Stimulated activated effector memory CD8-positive, alpha-beta T cell treated with anti-CD3 and anti-CD28 coated beads, Interleukin-12 subunit alpha, Interleukin-12 subunit beta, amount 100 ng/mL, for 72 hours (primary cell): ENCODE results near the gene RFX2.

ENCODE experiments used
- ATAC-seq: fragments of 150-1000 bp; cut with Tn5 transposase; 2 replicates; pipeline ENCODE4 v1.10.0; 2021
- DNase-seq, 2 donors: peaks; one replicate each; pipeline ENCODE4 v3.0.0; 2021 to 2022; ENCODE audit warnings: low spot score in 2 of 2
- H3K27ac Mint-ChIP-seq: one replicate; pipeline ENCODE4 v1.8.0; 2022; ENCODE audit warnings: mild to moderate bottlenecking, mixed read lengths
- H3K36me3 Mint-ChIP-seq: one replicate; pipeline ENCODE4 v1.8.0; 2022; ENCODE audit warnings: mild to moderate bottlenecking, mixed read lengths
- H3K4me1 Mint-ChIP-seq: one replicate; pipeline ENCODE4 v1.8.0; 2022; ENCODE audit warnings: mixed read lengths
- H3K4me3 Mint-ChIP-seq: one replicate; pipeline ENCODE4 v1.8.0; 2022; ENCODE audit warnings: mild to moderate bottlenecking, mixed read lengths
- H3K9me3 Mint-ChIP-seq: one replicate; pipeline ENCODE4 v1.8.0; 2022; ENCODE audit warnings: mixed read lengths

RFX2 gene

GRCh38 chr19:5983367-5983955, 126.8 kb downstream of the RFX2 start:
- peak; percentile 39 for ATAC-seq

DNA sequence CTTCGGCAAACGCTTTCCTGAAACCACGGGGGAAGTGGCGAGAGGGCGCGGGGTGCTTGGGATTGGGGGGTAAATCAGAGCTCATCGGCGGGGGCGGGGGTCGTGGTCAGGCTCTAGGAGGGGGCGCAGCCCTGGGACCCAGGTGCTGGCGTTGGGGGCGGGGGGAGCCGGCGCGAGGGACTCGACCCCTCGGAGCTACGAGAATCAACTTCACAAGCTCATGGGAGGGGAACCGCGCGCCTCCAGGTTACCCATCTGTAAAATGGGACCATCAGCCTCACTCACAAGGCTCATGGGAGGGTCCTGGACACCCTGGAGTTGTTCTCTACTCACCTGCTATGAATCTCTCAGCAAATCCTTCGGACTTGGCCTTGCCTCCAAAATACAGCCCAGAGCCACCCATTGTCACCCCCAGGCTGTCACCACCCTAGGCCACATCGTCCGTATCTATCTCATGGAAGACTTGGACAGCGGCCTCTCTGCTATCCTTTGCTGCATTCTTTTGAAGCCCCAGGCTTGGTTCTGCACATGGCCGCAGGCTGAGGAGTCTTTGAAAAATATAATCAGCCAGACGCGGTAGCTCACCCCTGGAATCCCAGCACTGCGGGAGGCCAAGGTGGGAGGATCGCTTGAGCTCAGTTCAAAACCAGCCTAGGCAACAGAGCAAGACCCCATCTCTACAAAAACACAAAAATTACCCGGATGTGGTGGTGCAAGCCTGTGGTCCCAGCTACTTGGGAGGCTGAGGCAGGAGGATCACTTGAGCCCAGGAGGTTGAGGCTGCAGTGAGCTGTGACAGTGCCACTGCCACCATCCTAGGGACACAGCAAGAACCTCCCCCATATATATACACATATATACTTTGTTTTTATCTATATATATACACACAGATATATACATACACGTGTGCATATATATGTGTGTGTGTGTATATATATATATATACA, 131.4 kb downstream of the RFX2 start:
- peak in 1 of 2 donors; percentile 58 for DNase-seq
- H3K4me1 Mint-ChIP-seq, result peaks cover 67% of the 10 kb centered on the region
- peak overlapping the region; percentile 97 for H3K4me3 Mint-ChIP-seq
- H3K27ac Mint-ChIP-seq, result peak overlapping the region; percentile 99
- no peaks in the 10 kb centered on the region for H3K9me3 Mint-ChIP-seq
- H3K36me3 Mint-ChIP-seq, result peaks cover 50% of the 10 kb centered on the region
- ATAC-seq, result no peak

More at GRCh38 chr19:5983367-5983955, 126.8 kb downstream of the RFX2 start:
- Mint-ChIP-seq H3K36me3 (peaks cover 17% of the 10 kb centered on the region), H3K9me3 (no peaks in the 10 kb centered on the region), H3K4me3 (peak overlapping the region; percentile 45), H3K4me1 (peaks cover 37% of the 10 kb centered on the region), H3K27ac (peak overlapping the region; percentile 88)
- DNase-seq, result no peak

DNA sequence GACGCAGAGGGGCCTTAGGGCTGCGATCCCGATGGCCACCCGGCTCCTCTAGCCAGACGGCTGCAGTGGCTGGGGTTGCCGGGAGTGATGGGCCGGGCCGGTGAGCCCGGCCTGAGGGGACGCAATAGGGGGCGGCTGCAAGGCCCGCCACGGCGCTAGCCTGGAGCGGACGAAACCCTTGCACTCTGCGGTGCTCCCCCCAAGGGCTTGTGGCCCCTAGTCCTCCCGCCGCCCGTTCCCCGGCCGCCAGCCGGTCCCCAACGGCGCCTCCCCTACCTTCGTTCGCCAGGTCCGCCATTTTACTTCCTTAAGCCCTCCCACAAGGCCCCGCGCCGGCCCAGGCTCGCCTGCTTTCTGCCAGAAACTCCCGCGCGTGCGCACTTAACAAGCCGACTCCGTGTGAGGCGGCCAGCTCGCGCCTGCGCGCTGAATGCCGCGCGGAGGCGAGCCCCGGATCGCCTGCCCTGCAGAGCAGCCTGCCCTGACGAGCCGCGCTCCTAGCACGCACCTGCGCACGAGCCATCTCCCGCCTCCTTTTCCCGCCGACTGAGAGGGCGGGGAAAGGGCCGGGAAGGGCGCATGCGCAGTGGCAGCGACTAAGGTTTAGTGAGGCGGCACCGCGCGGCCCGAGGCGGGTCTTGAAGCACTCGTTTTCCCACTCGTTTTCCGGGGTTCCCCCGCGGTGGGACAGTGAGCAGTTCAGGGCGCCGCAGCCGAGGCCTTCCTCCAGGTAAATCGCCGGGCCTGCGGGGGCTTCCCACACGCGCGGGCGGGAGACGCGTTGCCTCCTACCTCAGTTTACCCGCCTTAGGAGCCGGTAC, 132.3 kb downstream of the RFX2 start, which contains the start of gene RANBP3:
Gene RANBP3 (minus strand): TSS at position 356 of the 821 bp plus-strand sequence. CDS start 58 bp downstream, at position 298.
- DNase-seq (peak; percentile 95 to 98), ATAC-seq (peak; percentile 96)
- no peaks in the 10 kb centered on the region for H3K9me3 Mint-ChIP-seq
- H3K36me3 Mint-ChIP-seq, result peaks cover 59% of the 10 kb centered on the region
- H3K4me3 Mint-ChIP-seq, result peak within 1 kb of the TSS; percentile 97
- H3K4me1 Mint-ChIP-seq, result peaks cover 58% of the 10 kb centered on the region
- H3K27ac Mint-ChIP-seq, result peak within 1 kb of the TSS; percentile 99

GRCh38 chr19:5977222-5977784, 133.0 kb downstream of the RFX2 start:
- DNase-seq, result no peak
- peaks cover 59% of the 10 kb centered on the region for H3K36me3 Mint-ChIP-seq
- H3K4me1 Mint-ChIP-seq, result peaks cover 61% of the 10 kb centered on the region
- H3K27ac Mint-ChIP-seq, result peak overlapping the region; percentile 99
- peak; percentile 4 for ATAC-seq
- peak overlapping the region; percentile 97 for H3K4me3 Mint-ChIP-seq
- no peaks in the 10 kb centered on the region for H3K9me3 Mint-ChIP-seq

- peak overlapping the region; percentile 99 for H3K27ac Mint-ChIP-seq
- peaks cover 59% of the 10 kb centered on the region for H3K36me3 Mint-ChIP-seq
- no peaks in the 10 kb centered on the region for H3K9me3 Mint-ChIP-seq
- ATAC-seq (no peak), DNase-seq (no peak)
- H3K4me3 Mint-ChIP-seq, result peak overlapping the region; percentile 97
- H3K4me1 Mint-ChIP-seq, result peaks cover 65% of the 10 kb centered on the region
These were observed 133.5 kb downstream of the RFX2 start for GRCh38 chr19:5976768-5977167.

- Mint-ChIP-seq H3K4me1 (peaks cover 65% of the 10 kb centered on the region), H3K27ac (peak overlapping the region; percentile 99), H3K9me3 (no peaks in the 10 kb centered on the region), H3K36me3 (peaks cover 65% of the 10 kb centered on the region), H3K4me3 (peak overlapping the region; percentile 97)
- ATAC-seq, result no peak
- DNase-seq, result no peak
These were observed 134.9 kb downstream of the RFX2 start for GRCh38 chr19:5975388-5975728.

GRCh38 chr19:5974721-5975387, 135.4 kb downstream of the RFX2 start:
- Mint-ChIP-seq H3K9me3 (no peaks in the 10 kb centered on the region), H3K27ac (peak overlapping the region; percentile 99), H3K4me3 (peak overlapping the region; percentile 97), H3K36me3 (peaks cover 63% of the 10 kb centered on the region), H3K4me1 (peaks cover 63% of the 10 kb centered on the region)
- ATAC-seq (peak; percentile 8), DNase-seq (no peak)

- Mint-ChIP-seq H3K9me3 (no peaks in the 10 kb centered on the region), H3K36me3 (peaks cover 55% of the 10 kb centered on the region), H3K4me1 (peaks cover 55% of the 10 kb centered on the region), H3K4me3 (peak overlapping the region; percentile 97), H3K27ac (peak overlapping the region; percentile 99)
- no peak for DNase-seq
- ATAC-seq, result no peak
These were observed 136.2 kb downstream of the RFX2 start for GRCh38 chr19:5973867-5974635.

DNA sequence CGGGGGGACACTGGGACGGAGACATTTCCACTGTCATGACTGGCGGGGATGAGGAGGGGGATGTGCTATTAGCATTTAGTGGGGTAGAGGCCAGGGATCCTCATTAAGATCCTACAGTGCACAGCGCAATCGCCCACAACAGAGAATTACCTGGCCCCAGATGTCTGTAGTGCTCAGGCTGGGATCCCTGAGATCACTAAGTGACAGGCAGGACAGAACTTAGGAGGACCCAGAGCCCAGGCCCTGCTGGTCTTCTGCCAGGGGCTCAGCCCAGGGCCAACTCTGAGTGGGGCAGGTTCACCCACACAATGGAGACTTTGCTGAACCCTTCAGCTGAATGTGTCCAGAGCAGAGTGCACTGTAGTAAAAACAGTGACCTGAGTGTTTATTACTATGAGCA, 136.9 kb downstream of the RFX2 start:
- peaks cover 48% of the 10 kb centered on the region for H3K36me3 Mint-ChIP-seq
- H3K4me1 Mint-ChIP-seq, result peaks cover 57% of the 10 kb centered on the region
- DNase-seq (no peak), ATAC-seq (no peak)
- H3K4me3 Mint-ChIP-seq, result no peak overlapping the region
- no peaks in the 10 kb centered on the region for H3K9me3 Mint-ChIP-seq
- peak overlapping the region; percentile 99 for H3K27ac Mint-ChIP-seq

DNA sequence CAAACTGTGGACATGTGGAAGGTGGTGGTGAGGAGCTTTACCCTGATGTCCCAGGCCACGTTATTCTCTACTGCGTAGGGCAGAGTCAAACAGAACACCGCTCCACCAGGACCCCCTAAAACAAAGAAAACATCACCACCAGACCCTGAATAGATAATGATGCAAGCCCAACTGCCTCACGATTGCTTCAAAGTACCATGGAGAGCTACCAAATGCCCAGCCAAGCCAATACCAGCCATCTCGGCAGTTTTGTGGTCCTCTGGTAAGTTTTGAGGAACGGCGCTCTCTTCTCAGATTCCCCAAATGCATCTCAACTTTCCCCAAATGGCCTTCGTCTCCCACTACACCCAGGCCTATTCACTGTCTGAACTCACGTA, 138.0 kb downstream of the RFX2 start:
- peaks cover 61% of the 10 kb centered on the region for H3K4me1 Mint-ChIP-seq
- ATAC-seq (no peak), DNase-seq (no peak)
- no peak overlapping the region for H3K4me3 Mint-ChIP-seq
- H3K36me3 Mint-ChIP-seq, result peaks cover 44% of the 10 kb centered on the region
- no peaks in the 10 kb centered on the region for H3K9me3 Mint-ChIP-seq
- H3K27ac Mint-ChIP-seq, result peak overlapping the region; percentile 83

DNA sequence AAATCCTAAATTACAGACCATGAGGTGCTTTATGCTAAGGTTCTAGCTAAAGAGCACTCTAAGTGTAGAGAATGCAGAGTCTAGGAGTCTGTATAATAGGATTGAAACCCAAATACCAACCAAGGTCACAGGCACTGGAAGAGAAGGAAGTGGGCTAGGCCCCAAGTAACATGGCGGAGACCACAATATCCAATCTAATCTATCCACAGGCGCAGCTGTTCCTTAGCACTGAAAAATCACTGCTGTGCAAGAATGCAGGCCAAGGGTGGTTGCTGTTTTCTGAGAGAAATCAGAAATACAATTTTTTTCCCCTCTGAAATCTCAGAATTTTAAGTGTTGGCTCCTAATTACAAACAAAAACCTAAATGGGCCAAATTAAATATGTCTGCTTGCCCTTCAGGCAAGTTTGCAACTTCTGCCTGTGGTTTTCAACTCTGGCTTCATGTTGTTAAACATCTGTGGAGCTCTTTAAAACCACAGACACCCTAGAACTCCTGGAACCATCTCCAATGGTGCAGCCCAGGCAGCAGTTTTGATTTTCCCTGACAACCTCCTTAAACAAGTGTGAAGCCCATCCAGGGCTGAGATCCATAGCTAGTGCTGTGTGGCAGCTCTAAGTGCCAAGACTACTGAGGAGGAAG, 138.5 kb downstream of the RFX2 start:
- Mint-ChIP-seq H3K36me3 (peaks cover 42% of the 10 kb centered on the region), H3K27ac (peak overlapping the region; percentile 52), H3K4me1 (peaks cover 60% of the 10 kb centered on the region), H3K4me3 (no peak overlapping the region), H3K9me3 (no peaks in the 10 kb centered on the region)
- ATAC-seq (no peak), DNase-seq (no peak)

- Mint-ChIP-seq H3K36me3 (peaks cover 49% of the 10 kb centered on the region), H3K4me1 (peaks cover 60% of the 10 kb centered on the region), H3K9me3 (no peaks in the 10 kb centered on the region), H3K27ac (peak overlapping the region; percentile 79), H3K4me3 (no peak overlapping the region)
- ATAC-seq (no peak), DNase-seq (no peak)
These were observed 140.8 kb downstream of the RFX2 start for GRCh38 chr19:5969476-5969875.

DNA sequence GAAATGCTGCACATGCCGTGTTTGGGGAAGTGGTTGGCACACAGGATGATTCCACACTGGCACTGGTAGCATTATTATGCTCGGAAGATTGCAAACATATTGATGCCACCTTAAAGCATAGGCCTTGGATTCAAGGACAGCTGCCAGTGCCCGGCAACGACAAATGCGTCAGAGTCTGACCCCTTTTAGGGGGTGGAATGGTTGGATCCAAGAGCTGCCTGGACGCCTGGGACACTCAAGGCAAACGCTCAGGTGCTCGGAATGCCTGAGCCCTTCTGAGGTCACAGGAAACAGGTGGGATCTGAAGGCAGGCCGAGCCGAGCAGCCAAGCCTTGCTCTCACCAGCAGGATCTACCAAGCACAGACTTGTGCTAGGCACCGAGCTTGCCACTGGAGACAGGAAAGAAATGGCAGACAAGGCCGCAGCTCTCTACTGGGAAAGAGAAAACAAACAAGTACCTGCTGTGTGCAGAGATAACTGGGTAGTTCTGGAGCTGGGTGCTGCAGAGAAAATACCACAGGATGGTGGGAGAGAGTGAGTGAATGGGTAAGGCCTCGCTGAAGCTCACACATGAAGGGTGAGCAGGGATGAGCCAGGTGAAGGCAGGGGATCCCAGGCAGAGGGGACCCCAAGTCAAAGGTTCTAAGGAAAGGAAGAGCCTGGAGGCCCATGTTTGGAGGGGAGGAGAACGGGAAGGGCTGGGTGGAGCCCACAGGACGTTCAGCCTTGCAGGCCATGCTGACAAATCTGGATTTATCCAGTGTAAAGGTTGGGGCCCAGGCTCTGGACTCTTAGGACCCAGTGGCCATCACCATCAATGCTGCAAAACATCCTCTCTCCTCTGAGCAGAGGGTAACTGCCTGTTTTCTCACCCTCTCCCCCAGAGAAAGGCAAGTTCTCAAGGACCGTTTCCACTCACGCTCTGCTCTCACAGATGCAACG, 141.6 kb downstream of the RFX2 start:
- DNase-seq, result no peak
- Mint-ChIP-seq H3K27ac (peak overlapping the region; percentile 79), H3K4me3 (peak overlapping the region; percentile 6), H3K4me1 (peaks cover 63% of the 10 kb centered on the region), H3K36me3 (peaks cover 41% of the 10 kb centered on the region), H3K9me3 (no peaks in the 10 kb centered on the region)
- ATAC-seq, result no peak
